Keratinocyte (primary cell): Measurements from ENCODE around the gene S100Z. TPM values are rescaled to one million over a fixed set of nuclear protein-coding genes. Genes with fewer than 3 reads are reported as not detected.

Experiments
- DNase-seq: peaks from one replicate; pipeline ENCODE4 v3.0.0-alpha.2; 2011; ENCODE audit warnings: low read depth, missing footprints, low spot score
- FAIRE-seq: peaks from 2 replicates; lab custom pipeline; 2011; peaks lifted over from hg19 to GRCh38; lab: Jason Lieb, UNC
- H2AFZ ChIP-seq: 2 replicates; pipeline ENCODE4 v1.6.0; 2012; ENCODE audit warnings: low read length, control low read depth, inconsistent platforms; ENCODE audit not compliant: control insufficient read depth
- H3K27ac ChIP-seq: 2 replicates; pipeline ENCODE4 v1.5.1; 2011; ENCODE audit warnings: low read length; ENCODE audit not compliant: control insufficient read depth, insufficient read depth
- H3K27me3 ChIP-seq: 3 replicates; pipeline ENCODE4 v1.6.0; 2011; ENCODE audit warnings: low read length; ENCODE audit not compliant: control insufficient read depth, insufficient read depth; ENCODE audit errors: extremely low read depth
- H3K36me3 ChIP-seq, 2 experiments: 2 replicates in 1 of 2; 3 replicates in 1 of 2; pipeline ENCODE4 v1.5.1; 2011; ENCODE audit warnings: low read length in 2 of 2, mild to moderate bottlenecking in 1 of 2; ENCODE audit not compliant: control insufficient read depth in 2 of 2, insufficient read depth in 2 of 2; ENCODE audit errors: extremely low read depth in 1 of 2
- H3K4me1 ChIP-seq: 3 replicates; pipeline ENCODE4 v1.5.1; 2011; ENCODE audit warnings: low read length; ENCODE audit not compliant: control insufficient read depth, insufficient read depth; ENCODE audit errors: extremely low read depth
- H3K4me2 ChIP-seq: 3 replicates; pipeline ENCODE4 v1.6.0; 2011; ENCODE audit warnings: low read depth, low read length; ENCODE audit not compliant: control insufficient read depth, insufficient read depth; ENCODE audit errors: extremely low read depth
- H3K4me3 ChIP-seq, 3 experiments: fragments of 200-600 bp in 1 of 3; sonication (generic) in 1 of 3; 2 replicates in 2 of 3; 3 replicates in 1 of 3; pipeline ENCODE4 v1.5.1; 2011 to 2016; ENCODE audit warnings: low read length in 3 of 3, mild to moderate bottlenecking in 3 of 3, control low read depth in 2 of 3, inconsistent platforms in 1 of 3, low read depth in 1 of 3, mixed read lengths in 1 of 3, mixed run types in 1 of 3, moderate library complexity in 1 of 3; ENCODE audit not compliant: control insufficient read depth in 2 of 3, insufficient read depth in 2 of 3; ENCODE audit errors: extremely low read depth in 1 of 3
- H3K79me2 ChIP-seq: 2 replicates; pipeline ENCODE4 v1.6.0; 2012; ENCODE audit warnings: low read length; ENCODE audit not compliant: control insufficient read depth, insufficient read depth
- H3K9ac ChIP-seq: 3 replicates; pipeline ENCODE4 v1.6.0; 2011; ENCODE audit warnings: low read length; ENCODE audit not compliant: control insufficient read depth, insufficient read depth; ENCODE audit errors: extremely low read depth
- H3K9me1 ChIP-seq: 3 replicates; pipeline ENCODE4 v1.6.0; 2011; ENCODE audit warnings: low read length; ENCODE audit not compliant: control insufficient read depth, insufficient read depth; ENCODE audit errors: extremely low read depth
- H3K9me3 ChIP-seq: 2 replicates; pipeline ENCODE4 v1.5.1; 2012; ENCODE audit warnings: low read depth, low read length; ENCODE audit not compliant: control insufficient read depth
- H4K20me1 ChIP-seq: 3 replicates; pipeline ENCODE4 v1.6.0; 2011; ENCODE audit warnings: low read length; ENCODE audit not compliant: control insufficient read depth, insufficient read depth; ENCODE audit errors: extremely low read depth
- EZH2 ChIP-seq: IDR thresholded peaks from one replicate; pipeline ENCODE4 v1.6.1; 2012; ENCODE audit warnings: inconsistent platforms, mild to moderate bottlenecking, low read length, moderate library complexity
- dilution Hi-C: fragments of 300-500 bp; cut with MboI; formaldehyde crosslinking; loops from one replicate; pipeline ENCODE4 v1.7.0; 2020; ENCODE audit warnings: low sequenced_read_pairs; ENCODE audit not compliant: extremely low pct_ligation_motif_present
- polyA plus RNA-seq, 5 experiments: library from polyadenylated mRNA; depleted of rRNA in 3 of 5; stranded (reverse) in 3 of 5; stranded (forward) in 1 of 5; unstranded in 1 of 5; fragments of >200 nt; gene quantifications; 1 replicate in 1 of 5; 2 replicates in 3 of 5; 3 replicates in 1 of 5; pipeline versions ENCODE4 v1.2.1 to v1.2.3, GENCODE V29; 2011 to 2012; ENCODE audit warnings: missing spikeins in 2 of 5, low read depth in 1 of 5, low replicate concordance in 1 of 5
- TF ChIP-seq, protein P1 (sequence below), 3 experiments: IDR thresholded peaks in 1 of 3; conservative IDR thresholded peaks in 1 of 3; optimal IDR thresholded peaks in 1 of 3; 2 replicates in 2 of 3; 3 replicates in 1 of 3; pipeline versions ENCODE3 to v1.5.1; 2011; ENCODE audit warnings: low read length in 3 of 3, mild to moderate bottlenecking in 3 of 3, moderate library complexity in 2 of 3, control low read depth in 1 of 3, inconsistent platforms in 1 of 3; ENCODE audit not compliant: insufficient read depth in 2 of 3; ENCODE audit errors: extremely low read depth in 1 of 3

The S100Z gene
- polyA plus RNA-seq, 1 donor (not counting 4 experiments of a cell fraction or from before 2014, with no cell fraction given) = not detected

DNA sequence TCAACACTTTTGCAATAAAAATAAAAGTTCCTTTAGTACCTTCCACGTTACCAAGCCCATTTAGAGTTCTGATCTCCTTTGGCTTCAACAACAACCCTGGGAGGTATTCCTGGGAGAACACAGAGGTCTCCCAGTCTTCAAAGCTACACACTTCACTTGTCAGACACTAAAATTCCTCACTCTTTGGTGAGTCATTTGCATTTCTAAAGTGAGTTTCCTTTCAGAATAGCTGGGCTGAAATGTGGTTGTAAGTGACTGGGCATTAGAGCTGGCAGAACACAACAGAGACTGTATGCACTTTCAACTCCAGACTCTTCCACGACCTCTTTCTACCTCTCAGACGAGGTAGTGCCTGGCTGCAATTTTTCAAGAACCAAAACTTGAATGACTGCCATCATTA lies 42.5 kb upstream of the S100Z start:
- Histone ChIP-seq H3K4me3 (peak overlapping the region in 1 of 3 experiments; percentile 20), H3K9ac (peak overlapping the region; percentile 56), H3K9me3 (no peaks in the 10 kb centered on the region), H3K9me1 (no peaks in the 10 kb centered on the region), H3K4me1 (peaks cover 46% of the 10 kb centered on the region), H3K27me3 (no peaks in the 10 kb centered on the region), H2AFZ (no peak overlapping the region), H3K4me2 (peak overlapping the region; percentile 64), H3K79me2 (no peaks in the 10 kb centered on the region), H4K20me1 (no peaks in the 10 kb centered on the region), H3K27ac (peak overlapping the region; percentile 74), H3K36me3 (no peaks in the 10 kb centered on the region)
- FAIRE-seq = peak; percentile 83
- TF ChIP-seq, protein P1, sequence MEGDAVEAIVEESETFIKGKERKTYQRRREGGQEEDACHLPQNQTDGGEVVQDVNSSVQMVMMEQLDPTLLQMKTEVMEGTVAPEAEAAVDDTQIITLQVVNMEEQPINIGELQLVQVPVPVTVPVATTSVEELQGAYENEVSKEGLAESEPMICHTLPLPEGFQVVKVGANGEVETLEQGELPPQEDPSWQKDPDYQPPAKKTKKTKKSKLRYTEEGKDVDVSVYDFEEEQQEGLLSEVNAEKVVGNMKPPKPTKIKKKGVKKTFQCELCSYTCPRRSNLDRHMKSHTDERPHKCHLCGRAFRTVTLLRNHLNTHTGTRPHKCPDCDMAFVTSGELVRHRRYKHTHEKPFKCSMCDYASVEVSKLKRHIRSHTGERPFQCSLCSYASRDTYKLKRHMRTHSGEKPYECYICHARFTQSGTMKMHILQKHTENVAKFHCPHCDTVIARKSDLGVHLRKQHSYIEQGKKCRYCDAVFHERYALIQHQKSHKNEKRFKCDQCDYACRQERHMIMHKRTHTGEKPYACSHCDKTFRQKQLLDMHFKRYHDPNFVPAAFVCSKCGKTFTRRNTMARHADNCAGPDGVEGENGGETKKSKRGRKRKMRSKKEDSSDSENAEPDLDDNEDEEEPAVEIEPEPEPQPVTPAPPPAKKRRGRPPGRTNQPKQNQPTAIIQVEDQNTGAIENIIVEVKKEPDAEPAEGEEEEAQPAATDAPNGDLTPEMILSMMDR (optimal IDR thresholded peaks at IDR 0.05 in 1 of 3, IDR thresholded peaks at IDR 0.05 in 1 of 3, conservative IDR thresholded peaks at IDR 0.05 in 1 of 3; ENCODE audit: extremely low read depth in 1 of 3, insufficient read depth in 2 of 3, low read length in 3 of 3) = no peak
- TF ChIP-seq EZH2 = no peak
- dilution Hi-C loops = no loop called here
- DNase-seq = no peak

DNA sequence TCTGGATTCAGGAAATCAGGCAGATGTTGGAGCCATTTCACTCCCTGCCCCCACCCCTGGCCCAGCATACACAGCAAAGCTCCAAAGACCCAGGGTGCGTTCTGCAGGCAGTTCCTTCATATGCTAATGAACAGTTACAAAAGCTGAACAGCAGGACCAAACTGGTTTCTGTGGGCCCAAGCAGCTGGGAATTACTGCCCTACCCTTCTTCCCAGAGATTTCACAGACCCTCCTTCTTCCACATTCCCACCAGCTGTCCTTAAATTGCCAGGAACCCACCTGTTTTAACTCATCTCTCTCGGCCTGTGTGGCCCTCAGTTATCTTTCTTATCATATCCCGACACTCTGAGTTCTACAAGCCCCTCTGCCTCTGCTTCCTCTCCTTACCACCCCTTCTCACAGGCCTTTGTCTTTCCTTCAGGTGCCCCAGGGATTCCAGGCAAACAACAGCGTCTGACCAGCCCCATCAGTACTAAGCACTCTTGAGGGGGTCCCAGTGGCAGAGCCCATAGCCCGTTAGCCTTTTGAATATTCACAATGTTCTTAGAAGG lies 41.6 kb upstream of the S100Z start:
- DNase-seq (no peak), FAIRE-seq (no peak)
- Histone ChIP-seq H3K4me2 (peak overlapping the region; percentile 64), H3K4me1 (peaks cover 46% of the 10 kb centered on the region), H3K9me1 (no peaks in the 10 kb centered on the region), H3K9ac (peak overlapping the region; percentile 55), H3K36me3 (no peaks in the 10 kb centered on the region), H3K79me2 (no peaks in the 10 kb centered on the region), H3K4me3 (no peak overlapping the region), H3K27me3 (no peaks in the 10 kb centered on the region), H3K27ac (peak overlapping the region; percentile 74), H2AFZ (peak overlapping the region; percentile 68), H4K20me1 (no peaks in the 10 kb centered on the region), H3K9me3 (no peaks in the 10 kb centered on the region)
- TF ChIP-seq, protein P1 (optimal IDR thresholded peaks at IDR 0.05 in 1 of 3, IDR thresholded peaks at IDR 0.05 in 1 of 3, conservative IDR thresholded peaks at IDR 0.05 in 1 of 3; ENCODE audit: extremely low read depth in 1 of 3, insufficient read depth in 2 of 3, low read length in 3 of 3) = no peak
- TF ChIP-seq EZH2 = no peak
- dilution Hi-C loops = no loop called here
